ENCODE measurements around the gene SPRYD3.

Gene SPRYD3

GRCh38 chr12:53052419-53053217, 26.6 kb downstream of the SPRYD3 start:
- no peaks in the 10 kb centered on the region for H3K9me3 Mint-ChIP-seq
- peaks cover 11% of the 10 kb centered on the region for H3K36me3 Mint-ChIP-seq (ENCODE audit: insufficient read depth)
- ATAC-seq (replicated peaks; ENCODE audit: extremely low read depth, poor library complexity, severe bottlenecking), result no peak
- peaks cover 17% of the 10 kb centered on the region for H3K4me1 Mint-ChIP-seq
- H3K27ac Mint-ChIP-seq (ENCODE audit: low read depth), result no peak overlapping the region
- H3K27me3 Mint-ChIP-seq, result no peaks in the 10 kb centered on the region
- no peak overlapping the region for H3K4me3 Mint-ChIP-seq
- DNase-seq (ENCODE audit: low spot score in 2 of 2), result no peak

GRCh38 chr12:53051881-53052412, 27.2 kb downstream of the SPRYD3 start:
- Mint-ChIP-seq H3K27me3 (no peaks in the 10 kb centered on the region), H3K36me3 (ENCODE audit: insufficient read depth) (peaks cover 12% of the 10 kb centered on the region), H3K9me3 (no peaks in the 10 kb centered on the region), H3K4me3 (no peak overlapping the region), H3K27ac (ENCODE audit: low read depth) (no peak overlapping the region), H3K4me1 (peaks cover 18% of the 10 kb centered on the region)
- ATAC-seq (replicated peaks; ENCODE audit: extremely low read depth, poor library complexity, severe bottlenecking) (no peak), DNase-seq (ENCODE audit: low spot score in 2 of 2) (no peak)

- H3K27ac Mint-ChIP-seq (ENCODE audit: low read depth), result peak overlapping the region; percentile 8
- H3K4me3 Mint-ChIP-seq, result no peak overlapping the region
- peaks cover 25% of the 10 kb centered on the region for H3K4me1 Mint-ChIP-seq
- no peaks in the 10 kb centered on the region for H3K9me3 Mint-ChIP-seq
- DNase-seq (ENCODE audit: low spot score in 2 of 2) (no peak), ATAC-seq (replicated peaks; ENCODE audit: extremely low read depth, poor library complexity, severe bottlenecking) (no peak)
- H3K36me3 Mint-ChIP-seq (ENCODE audit: insufficient read depth), result peaks cover 12% of the 10 kb centered on the region
- H3K27me3 Mint-ChIP-seq, result no peaks in the 10 kb centered on the region
Observed at GRCh38 chr12:53051058-53051880, 27.9 kb downstream of the SPRYD3 start.

GRCh38 chr12:53050426-53051057, 28.6 kb downstream of the SPRYD3 start:
- Mint-ChIP-seq H3K4me3 (no peak overlapping the region), H3K27ac (ENCODE audit: low read depth) (peak overlapping the region; percentile 8), H3K36me3 (ENCODE audit: insufficient read depth) (peaks cover 12% of the 10 kb centered on the region), H3K9me3 (no peaks in the 10 kb centered on the region), H3K4me1 (peaks cover 26% of the 10 kb centered on the region), H3K27me3 (no peaks in the 10 kb centered on the region)
- DNase-seq (ENCODE audit: low spot score in 2 of 2) (no peak), ATAC-seq (replicated peaks; ENCODE audit: extremely low read depth, poor library complexity, severe bottlenecking) (no peak)

GRCh38 chr12:53049571-53050318, 29.4 kb downstream of the SPRYD3 start, which contains the start of gene TNS2:
Gene TNS2, plus strand, starts transcription at chr12:53050065. Its CDS starts 121 bp downstream, at chr12:53050186.
- Mint-ChIP-seq H3K4me3 (no peak within 1 kb of the TSS), H3K27me3 (no peaks in the 10 kb centered on the region), H3K36me3 (ENCODE audit: insufficient read depth) (peaks cover 12% of the 10 kb centered on the region), H3K4me1 (peaks cover 23% of the 10 kb centered on the region), H3K27ac (ENCODE audit: low read depth) (peak within 1 kb of the TSS; percentile 8), H3K9me3 (no peaks in the 10 kb centered on the region)
- no peak for ATAC-seq (replicated peaks; ENCODE audit: extremely low read depth, poor library complexity, severe bottlenecking)
- DNase-seq (ENCODE audit: low spot score in 2 of 2), result no peak

- no peaks in the 10 kb centered on the region for H3K27me3 Mint-ChIP-seq
- no peak for DNase-seq (ENCODE audit: low spot score in 2 of 2)
- ATAC-seq (replicated peaks; ENCODE audit: extremely low read depth, poor library complexity, severe bottlenecking), result no peak
- no peak overlapping the region for H3K27ac Mint-ChIP-seq (ENCODE audit: low read depth)
- H3K4me1 Mint-ChIP-seq, result peaks cover 18% of the 10 kb centered on the region
- H3K36me3 Mint-ChIP-seq (ENCODE audit: insufficient read depth), result peaks cover 8% of the 10 kb centered on the region
- no peak overlapping the region for H3K4me3 Mint-ChIP-seq
- H3K9me3 Mint-ChIP-seq, result no peaks in the 10 kb centered on the region
Observed at GRCh38 chr12:53048780-53049401, 30.3 kb downstream of the SPRYD3 start.

GRCh38 chr12:53048033-53048779, 31.0 kb downstream of the SPRYD3 start:
- ATAC-seq (replicated peaks; ENCODE audit: extremely low read depth, poor library complexity, severe bottlenecking), result no peak
- H3K36me3 Mint-ChIP-seq (ENCODE audit: insufficient read depth), result peaks cover 7% of the 10 kb centered on the region
- H3K9me3 Mint-ChIP-seq, result no peaks in the 10 kb centered on the region
- H3K27ac Mint-ChIP-seq (ENCODE audit: low read depth), result no peak overlapping the region
- H3K27me3 Mint-ChIP-seq, result no peaks in the 10 kb centered on the region
- DNase-seq (ENCODE audit: low spot score in 2 of 2), result no peak
- peak overlapping the region; percentile 70 for H3K4me3 Mint-ChIP-seq
- peaks cover 11% of the 10 kb centered on the region for H3K4me1 Mint-ChIP-seq

GRCh38 chr12:53047221-53048032, 31.8 kb downstream of the SPRYD3 start:
- Mint-ChIP-seq H3K9me3 (no peaks in the 10 kb centered on the region), H3K36me3 (ENCODE audit: insufficient read depth) (peaks cover 10% of the 10 kb centered on the region), H3K4me1 (peaks cover 11% of the 10 kb centered on the region), H3K27ac (ENCODE audit: low read depth) (peak overlapping the region; percentile 82), H3K4me3 (peak overlapping the region; percentile 91), H3K27me3 (no peaks in the 10 kb centered on the region)
- peak; percentile 76 for ATAC-seq (replicated peaks; ENCODE audit: extremely low read depth, poor library complexity, severe bottlenecking)
- peak; percentile 46 to 52 for DNase-seq (ENCODE audit: low spot score in 2 of 2)

GRCh38 chr12:53046655-53047220, 32.5 kb downstream of the SPRYD3 start:
- no peaks in the 10 kb centered on the region for H3K27me3 Mint-ChIP-seq
- peaks cover 11% of the 10 kb centered on the region for H3K4me1 Mint-ChIP-seq
- peak overlapping the region; percentile 91 for H3K4me3 Mint-ChIP-seq
- H3K36me3 Mint-ChIP-seq (ENCODE audit: insufficient read depth), result peaks cover 13% of the 10 kb centered on the region
- no peaks in the 10 kb centered on the region for H3K9me3 Mint-ChIP-seq
- H3K27ac Mint-ChIP-seq (ENCODE audit: low read depth), result peak overlapping the region; percentile 82
- DNase-seq (ENCODE audit: low spot score in 2 of 2) (no peak), ATAC-seq (replicated peaks; ENCODE audit: extremely low read depth, poor library complexity, severe bottlenecking) (peak; percentile 25)

GRCh38 chr12:53045696-53046045, 33.5 kb downstream of the SPRYD3 start:
- peaks cover 11% of the 10 kb centered on the region for H3K4me1 Mint-ChIP-seq
- H3K36me3 Mint-ChIP-seq (ENCODE audit: insufficient read depth), result peaks cover 16% of the 10 kb centered on the region
- DNase-seq (ENCODE audit: low spot score in 2 of 2) (no peak), ATAC-seq (replicated peaks; ENCODE audit: extremely low read depth, poor library complexity, severe bottlenecking) (no peak)
- H3K27me3 Mint-ChIP-seq, result no peaks in the 10 kb centered on the region
- peak overlapping the region; percentile 91 for H3K4me3 Mint-ChIP-seq
- no peaks in the 10 kb centered on the region for H3K9me3 Mint-ChIP-seq
- no peak overlapping the region for H3K27ac Mint-ChIP-seq (ENCODE audit: low read depth)
